Panc1 (cell line): Measurements from ENCODE around the gene SSC4D. TPM values are rescaled to one million over a fixed set of nuclear protein-coding genes. Genes with fewer than 3 reads are reported as not detected.

Experiments
- ATAC-seq: fragments of 200-7000 bp; cut with Tn5 transposase; 2 replicates; pipeline ENCODE4 v1.9.1; 2020; ENCODE audit warnings: mild to moderate bottlenecking, moderate library complexity
- BruUV-seq: library from RNA; stranded (reverse); fragments of 400-500 nt; replicated peaks from 2 replicates; lab custom pipeline; 2021; lab: Mats Ljungman, UMichigan
- CTCF ChIA-PET: fragments of 300-600 bp; sonication (Branson Sonifier 250); formaldehyde crosslinking; loops from one replicate; lab custom pipeline; 2022; ENCODE audit warnings: antibody characterized with exemption; lab: Charles Lee
- POLR2A ChIA-PET: fragments of 300-600 bp; sonication (Branson Sonifier 250); formaldehyde crosslinking; loops from one replicate; lab custom pipeline; 2022; ENCODE audit warnings: antibody characterized with exemption; lab: Charles Lee
- DNase-seq: peaks from one replicate; pipeline ENCODE4 v3.0.0-alpha.2; 2010; ENCODE audit warnings: low read depth, low spot score
- H3K27ac ChIP-seq: 2 replicates; pipeline ENCODE4 v1.5.1; 2011; ENCODE audit warnings: mild to moderate bottlenecking, low read length, inconsistent platforms
- H3K27me3 ChIP-seq: fragments of 200-500 bp; sonication (Bioruptor generic); 2 replicates; pipeline ENCODE4 v1.6.0; 2014; ENCODE audit warnings: low read length, inconsistent platforms; ENCODE audit not compliant: control insufficient read depth, insufficient read depth
- H3K36me3 ChIP-seq: fragments of 200-500 bp; sonication (Bioruptor generic); 2 replicates; pipeline ENCODE4 v1.5.1; 2014; ENCODE audit warnings: inconsistent platforms, mild to moderate bottlenecking, low read length, moderate library complexity; ENCODE audit not compliant: control insufficient read depth, insufficient read depth
- H3K4me1 ChIP-seq: 2 replicates; pipeline ENCODE4 v1.5.1; 2011; ENCODE audit warnings: inconsistent platforms, mild to moderate bottlenecking, low read length, moderate library complexity; ENCODE audit not compliant: control insufficient read depth, insufficient read depth
- H3K4me3 ChIP-seq, 2 experiments: 2 replicates each; pipeline ENCODE4 v1.5.1; 2011 to 2012; ENCODE audit warnings: low read depth in 2 of 2, low read length in 2 of 2, mild to moderate bottlenecking in 2 of 2, inconsistent platforms in 1 of 2, moderate library complexity in 1 of 2
- H3K9me3 ChIP-seq: fragments of 200-500 bp; sonication (Bioruptor generic); 2 replicates; pipeline ENCODE4 v1.5.1; 2014; ENCODE audit warnings: low read depth, mild to moderate bottlenecking, inconsistent platforms, low read length, moderate library complexity; ENCODE audit not compliant: control insufficient read depth, insufficient read depth
- CTCF ChIP-seq: fragments of 450-650 bp; IDR thresholded peaks from 2 replicates; pipeline ENCODE4 v1.5.1; 2017; ENCODE audit warnings: mild to moderate bottlenecking
- POLR2AphosphoS5 ChIP-seq: IDR thresholded peaks from 2 replicates; pipeline ENCODE4 v1.6.1; 2012; ENCODE audit warnings: mild to moderate bottlenecking, low read depth, low read length, moderate library complexity
- REST ChIP-seq, 2 experiments: IDR thresholded peaks; 2 replicates each; pipeline ENCODE4 v1.6.1; 2011 to 2012; ENCODE audit warnings: low read depth in 2 of 2, control low read depth in 1 of 2, low read length in 1 of 2, mild to moderate bottlenecking in 1 of 2, moderate library complexity in 1 of 2; ENCODE audit not compliant: insufficient read depth in 1 of 2
- SIN3A ChIP-seq: IDR thresholded peaks from 2 replicates; pipeline ENCODE4 v1.6.1; 2012; ENCODE audit warnings: low read depth, mild to moderate bottlenecking, low read length, moderate library complexity, borderline replicate concordance; ENCODE audit not compliant: insufficient read depth
- TCF7L2 ChIP-seq: IDR thresholded peaks from 2 replicates; pipeline ENCODE4 v1.6.1; 2011; ENCODE audit warnings: mild to moderate bottlenecking, low read depth, low read length, inconsistent platforms
- in situ Hi-C: cut with HindIII; loops from 2 replicates; pipeline ENCODE4 v1.10.0; 2016; ENCODE audit warnings: low sequenced_read_pairs, low pct_unique_long_range_greater_than_20kb
- intact Hi-C: fragments of 100-400 bp; cut with micrococcal nuclease; formaldehyde crosslinking; loops from one replicate; pipeline ENCODE4 v1.10.0; 2022; ENCODE audit not compliant: unreplicated experiment
- total RNA-seq: library from RNA; stranded (reverse); gene quantifications from one replicate; pipeline ENCODE4 v1.2.1, GENCODE V29; 2021; ENCODE audit not compliant: unreplicated experiment

Gene SSC4D
- total RNA-seq, 1 experiment from 2014 or later: 1.6 TPM

GRCh38 chr7:76356115-76356514 is 53.4 kb downstream of the SSC4D start:
- Histone ChIP-seq H3K9me3 (no peaks in the 10 kb centered on the region), H3K36me3 (peaks cover 19% of the 10 kb centered on the region), H3K27me3 (no peaks in the 10 kb centered on the region), H3K4me1 (peaks cover 25% of the 10 kb centered on the region), H3K27ac (no peak overlapping the region), H3K4me3 (peak overlapping the region in 1 of 2 experiments; percentile 99; a peak in 1 of 4 replicates)
- DNase-seq (no peak), ATAC-seq (no peak)
- ChIA-PET POLR2A (interaction anchor here (0.5 kb wide), 1 partner anchor 65 kb away, joined by 3 read pairs; no protein-coding TSS in a partner anchor), CTCF (interaction anchor here (0.6 kb wide), 1 partner anchor 1205 kb away, joined by 3 read pairs; no protein-coding TSS in a partner anchor)
- no TSS peak for BruUV-seq
- TF ChIP-seq SIN3A: no peak
- TF ChIP-seq TCF7L2: no peak
- TF ChIP-seq REST (IDR thresholded peaks at IDR 0.05; ENCODE audit: insufficient read depth in 1 of 2, low read depth in 2 of 2, low read length in 1 of 2): no peak
- no peak for TF ChIP-seq POLR2AphosphoS5
- no peak for TF ChIP-seq CTCF
- intact Hi-C loops: no loop called here
- in situ Hi-C loops: no loop called here

- DNase-seq (no peak), ATAC-seq (no peak)
- Histone ChIP-seq H3K36me3 (peaks cover 19% of the 10 kb centered on the region), H3K4me3 (no peak overlapping the region), H3K9me3 (no peaks in the 10 kb centered on the region), H3K4me1 (peaks cover 25% of the 10 kb centered on the region), H3K27ac (no peak overlapping the region), H3K27me3 (no peaks in the 10 kb centered on the region)
- BruUV-seq: no TSS peak
- no peak for TF ChIP-seq REST (IDR thresholded peaks at IDR 0.05; ENCODE audit: insufficient read depth in 1 of 2, low read depth in 2 of 2, low read length in 1 of 2)
- no peak for TF ChIP-seq TCF7L2
- no peak for TF ChIP-seq CTCF
- no peak for TF ChIP-seq POLR2AphosphoS5
- TF ChIP-seq SIN3A: no peak
- POLR2A ChIA-PET: no interaction called here
- in situ Hi-C loops: no loop called here
- CTCF ChIA-PET: no interaction called here
- intact Hi-C loops: no loop called here
Observed at GRCh38 chr7:76354981-76355730, 54.3 kb downstream of the SSC4D start.
